NCI-H1694 (cell line): ENCODE data around the gene CARMIL1.
A peak's percentile ranks its signal among the peaks of the same experiment; 100 is the strongest.
"Not testable (repeated sequence)": the region's sequence is repeated elsewhere in the genome, so short reads cannot be mapped to it uniquely, and the experiment has no call there.

ENCODE experiments used
- DNase-seq: peaks from one replicate; lab custom pipeline; 2025; lab: John Stamatoyannopoulos, UW

Gene CARMIL1

DNA sequence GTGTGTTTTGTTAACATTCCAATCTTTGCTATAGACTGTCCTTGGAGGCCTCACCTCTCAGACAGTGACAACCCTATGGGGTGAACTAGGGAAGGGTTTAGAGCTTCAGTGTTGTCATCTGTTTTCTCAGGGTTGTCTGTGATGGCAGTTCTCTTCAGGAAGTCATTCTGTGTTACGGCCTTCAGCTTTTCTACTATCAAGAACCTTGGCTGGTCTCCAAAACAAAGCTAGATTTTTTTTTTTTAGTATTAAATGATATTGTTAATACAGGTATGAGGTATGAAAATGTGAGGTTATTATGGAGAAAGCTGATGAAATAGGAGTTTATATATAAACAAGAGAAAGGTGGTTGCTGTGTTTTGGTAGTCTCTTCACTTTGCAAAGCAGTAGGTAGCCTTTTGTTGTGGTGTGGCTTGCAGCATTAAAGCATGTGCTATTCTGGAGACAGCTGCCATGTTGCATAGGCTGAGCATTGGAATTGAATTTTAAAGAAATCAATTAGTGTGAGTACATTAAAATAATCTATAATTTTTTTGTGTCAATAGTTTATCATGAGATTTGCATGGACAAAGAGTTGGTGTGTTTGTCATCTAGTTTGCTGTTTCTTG lies 162.6 kb downstream of the CARMIL1 start:
- DNase-seq = no peak

DNA sequence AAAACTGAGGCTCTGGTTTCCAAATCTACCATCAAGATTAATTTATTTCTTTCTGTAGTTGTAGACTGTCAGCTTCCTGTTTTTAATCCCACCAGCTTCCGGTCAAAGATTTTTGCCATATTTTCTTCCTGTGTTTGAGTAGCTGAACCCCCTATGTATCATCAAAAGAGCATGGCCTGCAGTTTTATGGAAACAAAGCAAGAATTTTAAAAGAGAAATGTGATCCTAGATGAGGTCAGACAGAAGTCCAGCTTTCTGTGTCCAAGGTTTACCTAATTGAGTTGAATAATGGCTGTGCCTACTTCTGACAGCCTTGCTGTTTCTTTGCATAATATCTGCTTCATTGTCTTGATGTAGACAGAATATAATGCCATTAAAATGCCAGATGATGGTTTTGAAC lies 163.7 kb downstream of the CARMIL1 start:
- no peak for DNase-seq

DNA sequence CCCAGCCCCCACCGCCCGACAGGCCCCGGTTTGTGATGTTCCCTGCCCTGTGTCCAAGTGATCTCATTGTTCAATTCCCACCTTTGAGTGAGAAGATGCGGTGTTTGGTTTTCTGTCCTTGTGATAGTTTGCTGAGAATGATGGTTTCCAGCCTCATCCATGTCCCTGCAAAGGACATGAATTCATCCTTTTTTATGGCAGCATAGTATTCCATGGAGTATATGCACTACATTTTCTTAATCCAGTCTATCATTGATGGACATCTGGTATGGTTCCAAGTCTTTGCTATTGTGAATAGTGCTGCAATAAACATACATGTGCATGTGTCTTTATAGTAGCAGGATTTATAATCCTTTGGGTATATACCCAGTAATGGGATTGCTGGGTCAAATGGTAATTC lies 165.3 kb downstream of the CARMIL1 start:
- DNase-seq = not testable (repeated sequence)

DNA sequence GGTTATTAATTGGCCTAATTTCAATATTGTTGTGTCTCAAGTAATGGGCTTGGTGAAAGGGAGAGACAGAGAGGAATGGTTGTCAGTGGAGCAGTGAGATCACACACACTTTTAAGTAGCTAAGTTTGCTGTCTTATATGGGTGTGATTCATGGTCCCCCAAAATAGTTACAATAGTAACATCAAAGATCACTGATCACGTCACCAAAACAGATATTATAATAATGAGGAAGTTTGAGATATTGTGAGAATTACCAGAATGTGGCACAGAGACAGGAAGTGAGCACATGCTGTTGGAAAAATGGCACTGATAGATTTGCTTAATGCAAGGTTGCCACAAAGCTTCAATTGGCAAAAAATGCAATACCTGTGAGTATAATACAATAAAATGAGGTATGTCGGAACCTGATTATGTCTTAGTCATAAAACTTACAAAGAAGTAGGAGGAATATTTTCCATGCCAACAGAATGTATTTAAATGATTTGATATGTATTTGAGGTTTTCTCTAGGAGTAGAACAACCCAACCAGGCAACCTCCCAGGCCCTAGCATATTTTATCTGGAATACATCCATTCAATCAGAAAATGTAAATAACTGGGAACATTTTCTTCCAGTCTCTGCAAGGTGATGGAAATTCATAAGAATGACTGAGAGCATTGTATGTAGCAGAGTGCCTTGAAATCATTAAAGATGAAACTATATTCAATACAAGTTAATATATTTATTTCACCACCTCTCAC lies 167.8 kb downstream of the CARMIL1 start:
- no peak for DNase-seq

DNA sequence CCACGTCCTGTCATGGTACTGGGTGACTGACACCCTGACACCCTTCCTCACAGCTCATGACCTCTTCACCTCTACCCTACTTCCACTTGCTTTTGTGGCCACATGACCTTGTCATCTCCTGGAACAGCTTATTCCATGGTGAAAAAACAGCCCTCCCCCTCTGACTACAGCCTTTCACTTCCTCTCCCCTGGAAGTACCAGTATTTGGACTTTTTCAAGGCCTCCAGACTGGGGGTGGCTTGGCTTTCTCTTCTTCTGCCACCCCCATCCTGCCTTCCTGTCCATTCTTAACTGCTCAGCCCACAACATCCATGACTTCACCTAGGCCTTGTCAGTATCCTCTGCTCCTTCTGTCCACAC lies 168.4 kb downstream of the CARMIL1 start:
- DNase-seq = no peak

- DNase-seq = no peak
Observed at GRCh38 chr6:25448965-25449538, 169.9 kb downstream of the CARMIL1 start.

DNA sequence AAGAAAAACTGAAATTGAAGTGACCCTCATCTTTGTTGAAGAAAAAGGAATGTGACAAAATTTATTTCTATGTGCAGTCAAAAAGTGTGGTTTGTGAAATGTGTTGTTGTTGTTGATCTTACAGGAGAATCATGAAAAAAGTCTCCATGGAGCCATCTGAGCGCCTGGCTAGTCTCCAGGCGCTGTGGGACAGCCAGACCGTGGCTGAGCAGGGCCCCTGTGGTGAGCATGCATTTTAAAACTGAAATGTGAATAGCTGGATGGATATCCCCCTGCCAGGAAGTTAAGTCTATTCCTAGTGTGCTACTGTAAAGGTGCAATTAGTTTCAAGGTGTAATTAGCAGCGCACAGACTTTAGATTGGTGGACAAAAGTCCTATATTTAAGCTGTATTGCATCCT lies 170.6 kb downstream of the CARMIL1 start:
- DNase-seq = peak; percentile 44

- DNase-seq = no peak
Observed at GRCh38 chr6:25450469-25451198, 171.5 kb downstream of the CARMIL1 start.

GRCh38 chr6:25452031-25452430 lies 172.9 kb downstream of the CARMIL1 start:
- DNase-seq = no peak

DNA sequence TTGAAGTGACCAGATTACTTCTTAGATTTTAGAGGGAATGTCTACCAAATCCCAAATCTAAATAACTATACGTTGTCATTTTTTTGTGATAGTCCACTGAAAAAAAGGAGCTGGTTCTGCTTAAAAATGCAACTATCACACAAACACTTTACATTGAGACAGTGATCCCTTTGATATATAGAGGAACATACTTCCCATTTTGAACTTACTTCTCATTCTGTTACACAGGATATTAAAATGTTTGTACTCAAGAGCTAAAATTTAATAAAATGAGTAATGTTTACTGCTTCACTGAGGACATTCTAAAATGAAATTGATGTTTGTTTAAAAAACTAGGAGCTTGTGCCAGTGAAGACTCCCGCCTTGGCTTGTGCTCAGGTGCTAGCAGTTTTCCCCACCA lies 174.1 kb downstream of the CARMIL1 start:
- DNase-seq = no peak

- DNase-seq = no peak
Observed at GRCh38 chr6:25454136-25454535, 175.0 kb downstream of the CARMIL1 start.

DNA sequence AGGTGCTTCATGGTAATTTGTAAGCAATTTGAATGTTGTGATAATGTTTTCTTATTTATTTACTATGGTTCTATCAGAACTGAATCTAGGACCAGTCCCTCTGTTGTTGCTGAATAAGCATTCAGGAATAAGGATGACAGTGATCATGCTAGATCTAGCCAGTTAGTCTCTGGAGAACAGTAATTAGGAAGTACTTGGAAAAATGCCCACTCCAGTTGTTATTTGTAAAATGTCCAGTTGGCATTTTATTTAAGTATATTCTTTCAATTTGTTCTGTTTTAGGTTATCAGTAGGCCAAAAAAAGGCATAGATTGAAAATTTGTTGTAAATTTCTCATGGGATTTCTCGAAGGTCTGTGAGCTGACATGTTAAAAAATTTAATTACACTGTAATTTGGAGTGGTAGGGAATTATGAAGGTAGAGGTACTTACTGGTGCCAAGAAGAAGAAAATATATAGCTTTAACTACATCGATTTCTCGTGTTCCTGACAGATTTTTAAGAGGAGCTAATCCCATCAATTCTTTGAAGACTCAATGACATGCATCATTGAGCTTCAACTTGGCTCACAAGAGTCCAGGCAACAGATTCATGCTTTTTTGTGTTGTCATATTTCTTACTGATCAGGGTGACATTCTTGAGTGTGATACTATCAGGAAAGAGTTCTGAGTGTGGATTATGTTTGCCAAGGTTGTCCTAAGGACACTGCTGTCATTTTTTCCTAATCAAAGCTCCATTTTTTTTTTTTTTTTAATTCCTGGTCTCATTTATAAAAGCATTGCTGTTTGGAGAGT lies 177.3 kb downstream of the CARMIL1 start:
- DNase-seq = no peak

DNA sequence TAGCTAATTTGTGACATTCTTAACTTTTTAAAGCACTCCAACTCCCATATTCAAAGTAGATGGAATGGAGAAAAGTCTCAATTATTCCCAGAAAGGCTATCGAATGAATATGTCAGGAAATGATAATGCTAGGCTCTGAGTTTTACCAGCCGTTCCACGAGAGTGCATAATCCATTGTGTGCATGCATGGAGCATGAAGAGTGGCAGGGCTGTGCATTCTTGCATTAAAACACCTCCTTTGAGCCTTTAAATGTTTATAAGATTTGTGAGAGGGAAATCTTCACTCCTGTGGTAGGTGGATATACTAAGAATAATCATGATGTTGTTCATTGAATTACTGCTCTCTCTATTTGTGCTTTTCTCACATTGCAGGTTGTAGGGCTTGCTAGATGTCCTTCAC lies 178.3 kb downstream of the CARMIL1 start:
- DNase-seq = no peak

GRCh38 chr6:25458485-25458884 lies 179.3 kb downstream of the CARMIL1 start:
- DNase-seq = no peak

GRCh38 chr6:25462235-25462897 lies 183.2 kb downstream of the CARMIL1 start:
- DNase-seq = no peak

DNA sequence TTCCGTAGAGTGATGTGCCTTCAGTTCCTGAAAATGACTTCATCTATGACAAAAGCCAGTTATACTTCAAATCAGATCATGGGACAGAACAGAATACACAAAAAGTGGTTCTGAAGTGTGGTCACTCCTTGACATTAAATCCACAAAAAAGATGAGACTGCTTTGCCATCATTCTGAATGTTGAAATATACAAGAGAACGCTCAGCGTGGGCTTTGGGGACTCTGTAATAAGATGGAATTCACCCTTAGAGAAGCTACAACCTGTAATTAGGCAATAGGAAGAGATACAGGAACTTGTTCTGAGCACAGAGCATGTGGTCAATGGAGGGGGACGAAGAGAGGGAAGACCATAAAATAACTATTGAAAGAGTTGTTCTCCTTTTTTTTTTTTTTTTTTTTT lies 184.3 kb downstream of the CARMIL1 start:
- DNase-seq = no peak

DNA sequence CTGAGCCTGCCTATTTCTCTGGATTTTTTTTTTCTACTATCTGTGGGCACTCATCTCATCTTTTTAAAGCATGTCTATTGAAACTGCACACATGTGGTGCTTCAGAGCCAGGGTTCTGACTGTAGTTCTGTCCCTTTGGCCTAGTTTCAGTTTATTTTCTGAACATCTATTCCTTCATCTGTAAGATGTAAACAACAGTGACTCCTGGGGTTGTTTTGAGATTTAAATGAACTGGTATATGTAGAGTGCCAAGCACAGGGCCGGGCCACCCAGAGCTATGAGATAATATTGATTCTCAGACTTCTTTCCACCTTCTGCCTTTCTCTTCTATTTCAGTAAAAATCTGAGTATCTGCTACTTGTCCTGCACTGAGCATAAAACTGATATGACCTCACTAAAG lies 185.1 kb downstream of the CARMIL1 start:
- no peak for DNase-seq

DNA sequence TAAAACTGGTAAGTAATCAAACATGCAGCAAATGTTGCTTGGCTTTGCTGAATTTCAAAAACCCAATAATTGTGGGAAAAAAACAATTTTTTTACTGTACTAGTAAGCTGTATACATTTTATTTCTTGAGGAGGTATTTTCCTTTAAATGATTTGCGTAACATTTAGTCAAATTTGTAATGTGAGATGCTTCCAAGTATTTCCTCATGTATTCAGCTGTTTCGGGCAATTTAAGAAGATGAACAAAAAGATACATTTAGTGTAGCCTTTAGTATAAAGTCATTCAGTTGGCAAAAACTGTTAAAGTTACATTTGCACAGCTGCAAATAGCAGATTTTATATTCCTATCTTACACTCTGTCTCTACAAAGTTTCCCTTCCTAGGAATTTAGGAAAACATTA lies 186.8 kb downstream of the CARMIL1 start:
- DNase-seq = no peak

DNA sequence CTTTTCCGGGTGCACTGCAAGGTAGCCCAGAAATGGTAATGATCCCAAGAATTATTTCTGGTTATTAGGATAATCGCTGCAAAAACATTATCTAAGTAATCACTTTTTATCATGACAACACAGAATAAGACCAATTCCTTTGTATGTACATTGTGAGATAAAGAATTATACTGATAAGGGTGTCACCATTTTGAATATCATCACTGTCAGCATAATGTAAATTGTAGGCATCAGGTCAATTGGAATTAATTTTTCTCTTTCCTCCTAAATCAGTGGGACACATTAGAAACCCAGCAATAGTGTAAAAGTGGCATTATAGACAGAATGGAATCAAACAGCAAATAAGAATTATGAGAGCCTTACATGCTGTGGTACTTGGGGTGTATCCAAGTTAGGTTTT lies 189.7 kb downstream of the CARMIL1 start:
- DNase-seq = no peak

DNA sequence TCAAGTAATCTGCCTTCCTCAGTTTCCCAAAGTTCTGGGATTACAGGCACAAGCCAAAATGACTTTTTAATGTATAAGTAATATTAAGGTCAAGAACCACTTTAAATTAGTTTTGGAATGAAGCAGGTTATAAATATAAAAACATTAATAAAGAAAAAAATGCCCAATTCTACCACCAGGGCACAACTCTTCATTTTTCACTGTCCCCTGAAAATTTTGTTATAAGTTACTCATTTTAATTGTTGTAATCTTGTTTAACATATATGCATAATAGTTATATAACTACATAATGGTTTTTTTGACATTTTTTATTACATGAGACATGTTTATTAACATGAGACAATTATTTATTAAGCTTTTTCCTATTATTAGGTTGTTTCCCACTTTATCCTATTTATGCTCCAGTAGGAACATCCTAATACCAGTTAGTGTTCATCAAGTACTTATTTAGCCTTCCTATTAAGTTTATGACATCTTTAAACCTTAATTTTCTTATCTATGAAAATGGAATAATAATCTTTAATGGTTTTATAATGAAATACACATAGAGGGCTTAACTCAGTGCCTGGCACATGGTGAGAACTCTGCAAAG lies 190.7 kb downstream of the CARMIL1 start:
- DNase-seq = no peak

DNA sequence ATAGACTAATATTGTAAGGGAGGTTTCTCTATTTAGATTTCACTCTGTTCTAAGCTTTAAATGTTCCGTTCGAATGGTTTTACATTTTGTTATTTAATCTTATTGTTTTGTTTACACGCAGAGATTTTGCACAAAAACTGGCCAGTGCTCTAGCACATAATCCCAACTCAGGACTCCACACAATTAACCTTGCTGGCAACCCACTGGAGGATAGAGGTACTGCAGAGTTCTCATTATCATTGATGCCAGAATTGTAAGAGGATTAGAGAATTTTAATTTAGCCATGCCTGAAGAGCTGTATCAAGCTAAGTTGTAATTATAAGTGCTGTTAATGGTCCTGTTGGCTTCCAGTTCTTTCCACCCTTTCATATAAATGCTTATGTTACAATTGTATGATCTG lies 193.1 kb downstream of the CARMIL1 start:
- DNase-seq = no peak
